Transverse colon (tissue), 4 donors: ENCODE measurements around the gene USP50. TPM values are rescaled to one million over a fixed set of nuclear protein-coding genes. Genes with fewer than 3 reads are reported as not detected.

Experiments used
- DNase-seq: peaks from one replicate; pipeline ENCODE4 v3.0.0-alpha.2; 2019
- H3K27ac ChIP-seq, 4 donors: fragments of 200-600 bp; sonication (generic); 2 replicates each; pipeline ENCODE4 v1.5.1; 2016 to 2018; ENCODE audit warnings: inconsistent platforms in 4 of 4
- H3K27me3 ChIP-seq: fragments of 200-600 bp; sonication (generic); 2 replicates; pipeline ENCODE4 v1.5.1; 2017; ENCODE audit warnings: inconsistent platforms
- H3K36me3 ChIP-seq, 4 donors: fragments of 200-600 bp; sonication (generic); 2 replicates each; pipeline ENCODE4 v1.5.1; 2017 to 2019; ENCODE audit warnings: inconsistent platforms in 4 of 4
- H3K4me1 ChIP-seq, 4 donors: fragments of 200-600 bp; sonication (generic); 2 replicates each; pipeline ENCODE4 v1.5.1; 2017 to 2020; ENCODE audit warnings: inconsistent platforms in 4 of 4
- H3K4me3 ChIP-seq, 4 donors: fragments of 200-600 bp; sonication (generic); 1 replicate in 1 of 4; 2 replicates in 3 of 4; pipeline versions ENCODE4 v1.5.1 to v1.6.1; 2017 to 2019; ENCODE audit warnings: inconsistent platforms in 4 of 4
- H3K9me3 ChIP-seq, 2 donors: fragments of 200-600 bp; sonication (generic); 2 replicates each; pipeline ENCODE4 v1.5.1; 2017 to 2019; ENCODE audit warnings: inconsistent platforms in 2 of 2
- CTCF ChIP-seq, 5 experiments: fragments of 200-600 bp in 3 of 5; fragments of 450-650 bp in 2 of 5; sonication (generic) in 3 of 5; IDR thresholded peaks; 1 replicate in 2 of 5; 2 replicates in 3 of 5; pipeline ENCODE4 v1.5.1; 2016 to 2017; ENCODE audit warnings: antibody characterized with exemption in 5 of 5, inconsistent platforms in 3 of 5, mild to moderate bottlenecking in 2 of 5, moderate library complexity in 1 of 5
- EP300 ChIP-seq: sonication (generic); formaldehyde crosslinking; IDR thresholded peaks from one replicate; pipeline ENCODE4 v1.6.1; 2017; ENCODE audit warnings: antibody characterized with exemption, low read depth
- POLR2A ChIP-seq: fragments of 450-650 bp; IDR thresholded peaks from one replicate; pipeline ENCODE4 v1.6.1; 2016; ENCODE audit warnings: antibody characterized with exemption, mild to moderate bottlenecking, moderate library complexity
- POLR2AphosphoS5 ChIP-seq, 3 donors: sonication (generic); formaldehyde crosslinking; IDR thresholded peaks; one replicate each; pipeline ENCODE4 v1.6.1; 2016; ENCODE audit warnings: antibody characterized with exemption in 3 of 3
- WGBS, 2 donors: methylation state at CpG; one replicate each; pipeline ENCODE4 v1.1.5; 2018; ENCODE audit warnings: low coverage in 1 of 2; 5-methylcytosine and 5-hydroxymethylcytosine counted together
- in situ Hi-C, 4 donors: fragments of 200-750 bp; cut with MboI; loops; one replicate each; pipeline versions ENCODE4 v1.15.0 to v1.15.1; 2017; ENCODE audit warnings: low sequenced_read_pairs in 3 of 4, low pct_ligation_motif_present in 1 of 4, low pct_unique_long_range_greater_than_20kb in 1 of 4
- intact Hi-C: fragments of 100-400 bp; cut with DNase I; formaldehyde crosslinking; loops from one replicate; pipeline ENCODE4 v1.15.1; 2023; ENCODE audit warnings: low total_unique reads
- total RNA-seq, 4 donors: library from RNA; depleted of rRNA; stranded (reverse); fragments of >200 nt; gene quantifications; one replicate each; pipeline ENCODE4 v1.1.0, GENCODE V29; 2016

Gene USP50
- not detected for total RNA-seq

GRCh38 chr15:50546566-50546965 lies at the start of gene USP50:
USP50 (minus strand) TSS chr15:50546666; CDS start chr15:50546525, 141 bp downstream.
- H3K9me3 ChIP-seq, result no peaks in the 10 kb centered on the region
- no peaks in the 10 kb centered on the region for H3K4me1 ChIP-seq
- in situ Hi-C loops (no loop called here), intact Hi-C loops (no loop called here)
- no peaks in the 10 kb centered on the region for H3K27me3 ChIP-seq
- no peak within 1 kb of the TSS for H3K27ac ChIP-seq
- H3K4me3 ChIP-seq, result no peak within 1 kb of the TSS
- DNase-seq, result no peak
- no peak for TF ChIP-seq EP300
- no peak for TF ChIP-seq POLR2AphosphoS5 (IDR thresholded peaks at IDR 0.05)
- no peak for TF ChIP-seq POLR2A
- TF ChIP-seq CTCF (IDR thresholded peaks at IDR 0.05), result no peak
- no peaks in the 10 kb centered on the region for H3K36me3 ChIP-seq
- WGBS, 2 donors, result 90 to 94% methylated on average over 5 of the region's 5 CpGs

GRCh38 chr15:50594311-50594710 lies 47.8 kb upstream of the USP50 start:
- in situ Hi-C loops, result no loop called here
- DNase-seq, result no peak
- Histone ChIP-seq H3K27me3 (no peaks in the 10 kb centered on the region), H3K9me3 (no peaks in the 10 kb centered on the region), H3K4me1 (no peaks in the 10 kb centered on the region), H3K27ac (no peak overlapping the region), H3K36me3 (peaks cover 0 to 77% (median 33%) of the 10 kb centered on the region in 4 donors), H3K4me3 (no peak overlapping the region)
- 65 to 88% methylated on average over 2 of the region's 2 CpGs for WGBS, 2 donors
- TF ChIP-seq EP300 (no peak), POLR2A (no peak), POLR2AphosphoS5 (IDR thresholded peaks at IDR 0.05) (no peak)
- intact Hi-C loops, result no loop called here

- intact Hi-C loops, result no loop called here
- Histone ChIP-seq H3K4me1 (no peaks in the 10 kb centered on the region), H3K9me3 (no peaks in the 10 kb centered on the region), H3K36me3 (peaks cover 0 to 77% (median 33%) of the 10 kb centered on the region in 4 donors), H3K4me3 (no peak overlapping the region), H3K27me3 (no peaks in the 10 kb centered on the region), H3K27ac (no peak overlapping the region)
- in situ Hi-C loops, result no loop called here
- no peak for DNase-seq
- 68 to 84% methylated on average over 3 of the region's 3 CpGs for WGBS, 2 donors
- TF ChIP-seq POLR2A (no peak), EP300 (no peak), POLR2AphosphoS5 (IDR thresholded peaks at IDR 0.05) (no peak), CTCF (IDR thresholded peaks at IDR 0.05) (no peak)
These were observed 47.3 kb upstream of the USP50 start for GRCh38 chr15:50593761-50594160.

GRCh38 chr15:50590288-50590687 lies 43.8 kb upstream of the USP50 start:
- no peak overlapping the region for H3K4me3 ChIP-seq
- in situ Hi-C loops (no loop called here), intact Hi-C loops (no loop called here)
- no peak overlapping the region for H3K27ac ChIP-seq
- WGBS, 2 donors, result 75 to 86% methylated on average over 1 of the region's 1 CpG
- H3K27me3 ChIP-seq, result no peaks in the 10 kb centered on the region
- H3K4me1 ChIP-seq, result no peaks in the 10 kb centered on the region
- H3K36me3 ChIP-seq, result peaks cover 0 to 92% (median 39%) of the 10 kb centered on the region in 4 donors
- TF ChIP-seq POLR2A, result no peak
- no peak for TF ChIP-seq POLR2AphosphoS5 (IDR thresholded peaks at IDR 0.05)
- TF ChIP-seq CTCF (IDR thresholded peaks at IDR 0.05), result no peak
- TF ChIP-seq EP300, result no peak
- no peak for DNase-seq
- no peaks in the 10 kb centered on the region for H3K9me3 ChIP-seq

GRCh38 chr15:50577492-50577891 lies 31.0 kb upstream of the USP50 start:
- Histone ChIP-seq H3K4me3 (no peak overlapping the region), H3K4me1 (no peaks in the 10 kb centered on the region), H3K9me3 (no peaks in the 10 kb centered on the region), H3K36me3 (peaks cover 0 to 57% (median 26%) of the 10 kb centered on the region in 4 donors), H3K27me3 (no peaks in the 10 kb centered on the region), H3K27ac (no peak overlapping the region)
- TF ChIP-seq EP300, result no peak
- TF ChIP-seq POLR2AphosphoS5 (IDR thresholded peaks at IDR 0.05), result no peak
- no peak for TF ChIP-seq POLR2A
- TF ChIP-seq CTCF (IDR thresholded peaks at IDR 0.05), result no peak
- no peak for DNase-seq
- 85% methylated on average over 2 of the region's 2 CpGs; no CpG with 5 or more reads in 1 of the 2 donors for WGBS, 2 donors
- in situ Hi-C loops (no loop called here), intact Hi-C loops (no loop called here)
